Measurements from ENCODE around the gene CLN3. TPM values are rescaled to one million over a fixed set of nuclear protein-coding genes. Genes with fewer than 3 reads are reported as not detected.
"Not testable (repeated sequence)": the region's sequence is repeated elsewhere in the genome, so short reads cannot be mapped to it uniquely, and the experiment has no call there.

The CLN3 gene
- polyA plus RNA-seq, 1 donor from 2014 or later: 32.2 TPM

DNA sequence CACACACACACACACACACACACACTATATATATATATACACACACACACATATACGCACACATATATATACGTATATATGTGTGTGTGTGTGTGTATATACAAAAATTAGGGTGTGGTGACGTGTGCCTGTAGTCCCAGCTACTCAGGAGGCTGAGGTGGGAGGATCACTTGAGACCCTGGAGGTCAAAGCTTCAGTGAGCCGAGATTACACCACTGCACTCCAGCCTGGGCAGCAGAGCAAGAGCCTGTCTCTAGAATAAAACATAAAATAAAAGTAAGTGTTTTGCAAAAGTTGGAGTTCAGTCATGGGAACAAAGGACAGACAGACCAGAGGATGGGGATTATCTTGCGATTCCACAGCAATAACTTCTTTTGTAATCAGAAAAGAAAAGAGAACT lies 36.1 kb upstream of the CLN3 start:
- Histone ChIP-seq H3K27ac (ENCODE audit: low read length) (no peak overlapping the region), H3K4me2 (ENCODE audit: low read length) (no peak overlapping the region), H3K4me3 (ENCODE audit: low read length) (no peak overlapping the region), H4K20me1 (ENCODE audit: insufficient read depth) (no peaks in the 10 kb centered on the region), H3K36me3 (ENCODE audit: insufficient read depth, low read length) (no peaks in the 10 kb centered on the region), H2AFZ (ENCODE audit: low read depth, low read length) (no peak overlapping the region), H3K27me3 (ENCODE audit: insufficient read depth, low read depth, low read length) (no peaks in the 10 kb centered on the region), H3K9me3 (ENCODE audit: low read length) (no peaks in the 10 kb centered on the region), H3K79me2 (replicated peaks; ENCODE audit: insufficient read depth, low read length) (no peaks in the 10 kb centered on the region), H3K9ac (ENCODE audit: low read length) (no peak overlapping the region), H3F3A (ENCODE audit: insufficient read depth, low read length, poor library complexity, severe bottlenecking) (no peaks in the 10 kb centered on the region), H3K9me2 (ENCODE audit: insufficient read depth, low read length) (no peaks in the 10 kb centered on the region)
- TF ChIP-seq RAD21 (conservative IDR thresholded peaks at IDR 0.05) (no peak), SMC3 (conservative IDR thresholded peaks at IDR 0.05; ENCODE audit: poor library complexity) (no peak), EP300 (conservative IDR thresholded peaks at IDR 0.05; ENCODE audit: poor library complexity, severe bottlenecking) (no peak), TAF1 (IDR thresholded peaks at IDR 0.05; ENCODE audit: low read depth) (no peak), MXI1 (conservative IDR thresholded peaks at IDR 0.05; ENCODE audit: poor library complexity, severe bottlenecking) (no peak)
- TF ChIP-seq, protein P1, sequence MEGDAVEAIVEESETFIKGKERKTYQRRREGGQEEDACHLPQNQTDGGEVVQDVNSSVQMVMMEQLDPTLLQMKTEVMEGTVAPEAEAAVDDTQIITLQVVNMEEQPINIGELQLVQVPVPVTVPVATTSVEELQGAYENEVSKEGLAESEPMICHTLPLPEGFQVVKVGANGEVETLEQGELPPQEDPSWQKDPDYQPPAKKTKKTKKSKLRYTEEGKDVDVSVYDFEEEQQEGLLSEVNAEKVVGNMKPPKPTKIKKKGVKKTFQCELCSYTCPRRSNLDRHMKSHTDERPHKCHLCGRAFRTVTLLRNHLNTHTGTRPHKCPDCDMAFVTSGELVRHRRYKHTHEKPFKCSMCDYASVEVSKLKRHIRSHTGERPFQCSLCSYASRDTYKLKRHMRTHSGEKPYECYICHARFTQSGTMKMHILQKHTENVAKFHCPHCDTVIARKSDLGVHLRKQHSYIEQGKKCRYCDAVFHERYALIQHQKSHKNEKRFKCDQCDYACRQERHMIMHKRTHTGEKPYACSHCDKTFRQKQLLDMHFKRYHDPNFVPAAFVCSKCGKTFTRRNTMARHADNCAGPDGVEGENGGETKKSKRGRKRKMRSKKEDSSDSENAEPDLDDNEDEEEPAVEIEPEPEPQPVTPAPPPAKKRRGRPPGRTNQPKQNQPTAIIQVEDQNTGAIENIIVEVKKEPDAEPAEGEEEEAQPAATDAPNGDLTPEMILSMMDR (IDR thresholded peaks at IDR 0.05; ENCODE audit: poor library complexity, severe bottlenecking): no peak
- TF ChIP-seq, protein P2, sequence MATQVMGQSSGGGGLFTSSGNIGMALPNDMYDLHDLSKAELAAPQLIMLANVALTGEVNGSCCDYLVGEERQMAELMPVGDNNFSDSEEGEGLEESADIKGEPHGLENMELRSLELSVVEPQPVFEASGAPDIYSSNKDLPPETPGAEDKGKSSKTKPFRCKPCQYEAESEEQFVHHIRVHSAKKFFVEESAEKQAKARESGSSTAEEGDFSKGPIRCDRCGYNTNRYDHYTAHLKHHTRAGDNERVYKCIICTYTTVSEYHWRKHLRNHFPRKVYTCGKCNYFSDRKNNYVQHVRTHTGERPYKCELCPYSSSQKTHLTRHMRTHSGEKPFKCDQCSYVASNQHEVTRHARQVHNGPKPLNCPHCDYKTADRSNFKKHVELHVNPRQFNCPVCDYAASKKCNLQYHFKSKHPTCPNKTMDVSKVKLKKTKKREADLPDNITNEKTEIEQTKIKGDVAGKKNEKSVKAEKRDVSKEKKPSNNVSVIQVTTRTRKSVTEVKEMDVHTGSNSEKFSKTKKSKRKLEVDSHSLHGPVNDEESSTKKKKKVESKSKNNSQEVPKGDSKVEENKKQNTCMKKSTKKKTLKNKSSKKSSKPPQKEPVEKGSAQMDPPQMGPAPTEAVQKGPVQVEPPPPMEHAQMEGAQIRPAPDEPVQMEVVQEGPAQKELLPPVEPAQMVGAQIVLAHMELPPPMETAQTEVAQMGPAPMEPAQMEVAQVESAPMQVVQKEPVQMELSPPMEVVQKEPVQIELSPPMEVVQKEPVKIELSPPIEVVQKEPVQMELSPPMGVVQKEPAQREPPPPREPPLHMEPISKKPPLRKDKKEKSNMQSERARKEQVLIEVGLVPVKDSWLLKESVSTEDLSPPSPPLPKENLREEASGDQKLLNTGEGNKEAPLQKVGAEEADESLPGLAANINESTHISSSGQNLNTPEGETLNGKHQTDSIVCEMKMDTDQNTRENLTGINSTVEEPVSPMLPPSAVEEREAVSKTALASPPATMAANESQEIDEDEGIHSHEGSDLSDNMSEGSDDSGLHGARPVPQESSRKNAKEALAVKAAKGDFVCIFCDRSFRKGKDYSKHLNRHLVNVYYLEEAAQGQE (IDR thresholded peaks at IDR 0.05; ENCODE audit: borderline replicate concordance): no peak

GRCh38 chr16:28527100-28527785 lies 35.4 kb upstream of the CLN3 start:
- not testable (repeated sequence) for H3K9me2 ChIP-seq (ENCODE audit: insufficient read depth, low read length); H3K9me3 ChIP-seq (ENCODE audit: low read length); H3K79me2 ChIP-seq (replicated peaks; ENCODE audit: insufficient read depth, low read length); H3K4me2 ChIP-seq (ENCODE audit: low read length); H3K27ac ChIP-seq (ENCODE audit: low read length); H3K36me3 ChIP-seq (ENCODE audit: insufficient read depth, low read length); H2AFZ ChIP-seq (ENCODE audit: low read depth, low read length); H3K9ac ChIP-seq (ENCODE audit: low read length); H3F3A ChIP-seq (ENCODE audit: insufficient read depth, low read length, poor library complexity, severe bottlenecking); H3K4me3 ChIP-seq (ENCODE audit: low read length); H4K20me1 ChIP-seq (ENCODE audit: insufficient read depth); H3K27me3 ChIP-seq (ENCODE audit: insufficient read depth, low read depth, low read length)
